SK-N-SH (cell line): ENCODE measurements around the gene NDUFA1. TPM values are rescaled to one million over a fixed set of nuclear protein-coding genes. Genes with fewer than 3 reads are reported as not detected.

Experiments
- CTCF ChIA-PET: fragments of 300-600, 350-600 bp; formaldehyde crosslinking; extraction: SDS; loops from one replicate; lab custom pipeline; 2021; lab: Yijun Ruan, JAX
- POLR2A ChIA-PET: fragments of 350-600 bp; sonication (Branson Sonifier 250); formaldehyde crosslinking; extraction: SDS; loops from one replicate; lab custom pipeline; 2020; ENCODE audit warnings: antibody characterized with exemption, inconsistent platforms; lab: Yijun Ruan, JAX
- DNase-seq: peaks from one replicate; pipeline ENCODE4 v3.0.0; 2012
- H2AFZ ChIP-seq: fragments of 200-600 bp; sonication (generic); 2 replicates; pipeline ENCODE4 v1.8.1; 2016; ENCODE audit warnings: antibody characterized with exemption, mild to moderate bottlenecking, low read depth
- H3F3A ChIP-seq: fragments of 200-600 bp; sonication (generic); replicated peaks from 2 replicates; pipeline ENCODE3; 2016; ENCODE audit warnings: antibody characterized with exemption, mild to moderate bottlenecking; ENCODE audit not compliant: insufficient read depth
- H3K27ac ChIP-seq, 2 experiments: fragments of 200-500 bp in 1 of 2; fragments of 200-600 bp in 1 of 2; sonication (Bioruptor generic) in 1 of 2; sonication (generic), shearing (Covaris generic) in 1 of 2; 2 replicates each; pipeline versions ENCODE4 v1.5.1 to v1.6.1; 2014 to 2016; ENCODE audit warnings: low read depth in 2 of 2, inconsistent platforms in 1 of 2, low read length in 1 of 2, mild to moderate bottlenecking in 1 of 2, mixed read lengths in 1 of 2
- H3K27me3 ChIP-seq: fragments of 200-600 bp; sonication (generic), shearing (Covaris generic); 2 replicates; pipeline ENCODE4 v1.6.1; 2016; ENCODE audit warnings: mixed run types; ENCODE audit not compliant: insufficient read depth
- H3K36me3 ChIP-seq, 2 experiments: fragments of 200-500 bp in 1 of 2; fragments of 200-600 bp in 1 of 2; sonication (Bioruptor generic) in 1 of 2; sonication (generic) in 1 of 2; replicated peaks in 1 of 2; 2 replicates each; pipeline versions ENCODE3 to v1.5.1; 2014 to 2016; ENCODE audit warnings: low read length in 1 of 2, mild to moderate bottlenecking in 1 of 2; ENCODE audit not compliant: insufficient read depth in 2 of 2, control insufficient read depth in 1 of 2
- H3K4me1 ChIP-seq, 2 experiments: fragments of 200-500 bp in 1 of 2; fragments of 200-600 bp in 1 of 2; sonication (Bioruptor generic) in 1 of 2; sonication (generic), shearing (Covaris generic) in 1 of 2; 2 replicates each; pipeline versions ENCODE4 v1.5.1 to v1.6.1; 2014 to 2016; ENCODE audit warnings: low read depth in 1 of 2, low read length in 1 of 2, mixed run types in 1 of 2; ENCODE audit not compliant: insufficient read depth in 2 of 2, control insufficient read depth in 1 of 2
- H3K4me2 ChIP-seq: fragments of 200-600 bp; sonication (generic), shearing (Covaris generic); 2 replicates; pipeline ENCODE4 v1.6.1; 2017; ENCODE audit warnings: mixed run types
- H3K4me3 ChIP-seq, 2 experiments: fragments of 200-500 bp in 1 of 2; fragments of 200-600 bp in 1 of 2; sonication (Bioruptor generic) in 1 of 2; sonication (generic), shearing (Covaris generic) in 1 of 2; 2 replicates each; pipeline versions ENCODE4 v1.5.1 to v1.8.1; 2014 to 2016; ENCODE audit warnings: low read depth in 2 of 2, inconsistent platforms in 1 of 2, low read length in 1 of 2, mild to moderate bottlenecking in 1 of 2, mixed read lengths in 1 of 2, moderate library complexity in 1 of 2
- H3K79me2 ChIP-seq: fragments of 200-600 bp; sonication (generic); 2 replicates; pipeline ENCODE4 v1.8.1; 2017; ENCODE audit warnings: mild to moderate bottlenecking; ENCODE audit not compliant: insufficient read depth
- H3K9ac ChIP-seq: fragments of 200-600 bp; sonication (generic); 2 replicates; pipeline ENCODE4 v1.6.1; 2017; ENCODE audit warnings: mixed run types
- H3K9me2 ChIP-seq: fragments of 200-600 bp; sonication (generic); 2 replicates; pipeline ENCODE4 v1.6.1; 2017; ENCODE audit warnings: mixed run types
- H3K9me3 ChIP-seq: fragments of 200-600 bp; sonication (generic); 2 replicates; pipeline ENCODE4 v1.6.1; 2017; ENCODE audit warnings: mixed run types, mild to moderate bottlenecking, moderate library complexity
- H4K20me1 ChIP-seq: fragments of 200-600 bp; sonication (generic); 2 replicates; pipeline ENCODE4 v1.6.1; 2017; ENCODE audit warnings: mild to moderate bottlenecking, mixed run types; ENCODE audit not compliant: insufficient read depth
- CHD2 ChIP-seq: fragments of 150-350 bp; IDR thresholded peaks from 2 replicates; pipeline ENCODE4 v1.6.1; 2018; ENCODE audit warnings: low read length; ENCODE audit not compliant: partially characterized antibody
- CTCF ChIP-seq: fragments of 200-600 bp; sonication (generic); IDR thresholded peaks from 2 replicates; pipeline ENCODE4 v1.6.1; 2017; ENCODE audit warnings: antibody characterized with exemption, mild to moderate bottlenecking, moderate library complexity
- FOSL2 ChIP-seq: IDR thresholded peaks from 2 replicates; pipeline ENCODE4 v1.4.0; 2012; ENCODE audit warnings: low read depth, mild to moderate bottlenecking, moderate library complexity, borderline replicate concordance
- FOXJ3 ChIP-seq: sonication (generic); formaldehyde crosslinking; IDR thresholded peaks from 2 replicates; pipeline ENCODE4 v1.5.1; 2020; ENCODE audit warnings: mild to moderate bottlenecking, missing genetic modification reagents
- FOXM1 ChIP-seq: IDR thresholded peaks from 2 replicates; pipeline ENCODE4 v1.4.0; 2012; ENCODE audit warnings: low read depth, mild to moderate bottlenecking
- GABPA ChIP-seq: IDR thresholded peaks from 2 replicates; pipeline ENCODE4 v1.4.0; 2012; ENCODE audit warnings: low read depth, mild to moderate bottlenecking
- GATA2 ChIP-seq: sonication (generic); formaldehyde crosslinking; IDR thresholded peaks from 2 replicates; pipeline ENCODE4 v1.5.0; 2020; ENCODE audit warnings: mild to moderate bottlenecking, missing genetic modification reagents
- JUND ChIP-seq: IDR thresholded peaks from 2 replicates; pipeline ENCODE4 v1.4.0; 2012
- MAX ChIP-seq: IDR thresholded peaks from 2 replicates; pipeline ENCODE4 v1.4.0; 2012; ENCODE audit warnings: low read depth
- MEF2A ChIP-seq: IDR thresholded peaks from 2 replicates; pipeline ENCODE4 v1.4.0; 2012; ENCODE audit warnings: low read depth, borderline replicate concordance
- MXI1 ChIP-seq: IDR thresholded peaks from 2 replicates; pipeline ENCODE4 v1.6.1; 2012; ENCODE audit warnings: mild to moderate bottlenecking, low read depth, low read length, improper control_type of control experiment
- NFIC ChIP-seq: IDR thresholded peaks from 2 replicates; pipeline ENCODE4 v1.4.0; 2012; ENCODE audit warnings: borderline replicate concordance
- NRF1 ChIP-seq: IDR thresholded peaks from 2 replicates; pipeline ENCODE4 v1.6.1; 2012; ENCODE audit warnings: low read depth, mild to moderate bottlenecking, low read length
- POLR2AphosphoS5 ChIP-seq: IDR thresholded peaks from 2 replicates; pipeline ENCODE4 v1.6.1; 2012; ENCODE audit warnings: low read depth, low read length
- RAD21 ChIP-seq: IDR thresholded peaks from 2 replicates; pipeline ENCODE4 v1.6.1; 2012; ENCODE audit warnings: mild to moderate bottlenecking, low read length
- RCOR1 ChIP-seq: fragments of 150-350 bp; IDR thresholded peaks from 2 replicates; pipeline ENCODE4 v1.6.1; 2017; ENCODE audit warnings: antibody characterized with exemption, low read length
- RFX5 ChIP-seq: IDR thresholded peaks from 2 replicates; pipeline ENCODE4 v1.6.1; 2012; ENCODE audit warnings: mild to moderate bottlenecking, improper control_type of control experiment, low read length
- RXRA ChIP-seq: IDR thresholded peaks from 2 replicates; pipeline ENCODE4 v1.4.0; 2012; ENCODE audit warnings: low read depth, mild to moderate bottlenecking, borderline replicate concordance
- SIN3A ChIP-seq: IDR thresholded peaks from 2 replicates; pipeline ENCODE4 v1.6.1; 2012; ENCODE audit warnings: low read depth, mild to moderate bottlenecking, low read length, moderate library complexity, borderline replicate concordance
- TAF1 ChIP-seq: IDR thresholded peaks from 2 replicates; pipeline ENCODE4 v1.6.1; 2012; ENCODE audit warnings: low read depth, mild to moderate bottlenecking, low read length, moderate library complexity, borderline replicate concordance
- USF1 ChIP-seq: IDR thresholded peaks from 2 replicates; pipeline ENCODE4 v1.4.0; 2012; ENCODE audit warnings: low read depth, borderline replicate concordance
- YY1 ChIP-seq: IDR thresholded peaks from 2 replicates; pipeline ENCODE4 v1.4.0; 2012; ENCODE audit warnings: low read depth, mild to moderate bottlenecking
- WGBS: methylation state at CpG from one replicate; pipeline ENCODE4 v1.1.6; 2017; ENCODE audit warnings: low lambda C conversion rate; 5-methylcytosine and 5-hydroxymethylcytosine counted together
- polyA plus RNA-seq, 3 experiments: library from polyadenylated mRNA; depleted of rRNA; stranded (reverse); fragments of >200 nt; gene quantifications; 2 replicates each; pipeline ENCODE4 v1.2.3, GENCODE V29; 2012

The NDUFA1 gene
- polyA plus RNA-seq, 1 of the 3 experiments (the other 2 are of a cell fraction) = 101 TPM

DNA sequence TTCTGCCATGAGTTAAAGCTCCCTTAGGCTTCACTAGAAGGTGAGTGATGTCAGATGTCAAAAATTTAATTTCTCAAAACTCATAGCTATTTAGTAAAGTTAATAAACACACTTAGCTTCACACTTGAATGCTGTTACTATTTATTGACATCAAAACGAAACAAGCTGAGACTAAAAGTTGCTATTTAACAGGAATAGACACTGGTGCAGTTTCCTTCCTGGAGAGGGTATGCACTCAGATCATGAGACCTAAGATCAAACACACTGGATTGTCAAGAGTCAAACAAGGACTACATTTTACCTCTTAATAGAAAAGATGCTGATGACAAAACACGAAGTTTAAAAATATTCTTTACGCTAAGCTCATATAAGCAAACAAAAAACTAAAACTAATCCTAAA, 37.7 kb upstream of the NDUFA1 start:
- no peaks in the 10 kb centered on the region for H3K9me3 ChIP-seq
- H3K4me3 ChIP-seq = no peak overlapping the region
- no peaks in the 10 kb centered on the region for H3K79me2 ChIP-seq
- TF ChIP-seq POLR2AphosphoS5 = no peak
- TF ChIP-seq RFX5 = no peak
- TF ChIP-seq GATA2 (CRISPR knock-in tag) = no peak
- TF ChIP-seq RAD21 = no peak
- TF ChIP-seq USF1 = no peak
- no peak overlapping the region for H3K27ac ChIP-seq
- H3K36me3 ChIP-seq = peaks cover 19 to 33% of the 10 kb centered on the region in 2 experiments
- no peak overlapping the region for H3K9ac ChIP-seq
- no peak for DNase-seq
- H3K27me3 ChIP-seq = no peaks in the 10 kb centered on the region
- CTCF ChIA-PET = no interaction called here
- no peak overlapping the region for H3K4me2 ChIP-seq
- H3K4me1 ChIP-seq = no peaks in the 10 kb centered on the region
- 87% methylated on average over 3 of the region's 3 CpGs for WGBS
- H3F3A ChIP-seq = no peaks in the 10 kb centered on the region
- H4K20me1 ChIP-seq = no peaks in the 10 kb centered on the region
- H3K9me2 ChIP-seq = no peaks in the 10 kb centered on the region
- POLR2A ChIA-PET = no interaction called here
- no peak overlapping the region for H2AFZ ChIP-seq

DNA sequence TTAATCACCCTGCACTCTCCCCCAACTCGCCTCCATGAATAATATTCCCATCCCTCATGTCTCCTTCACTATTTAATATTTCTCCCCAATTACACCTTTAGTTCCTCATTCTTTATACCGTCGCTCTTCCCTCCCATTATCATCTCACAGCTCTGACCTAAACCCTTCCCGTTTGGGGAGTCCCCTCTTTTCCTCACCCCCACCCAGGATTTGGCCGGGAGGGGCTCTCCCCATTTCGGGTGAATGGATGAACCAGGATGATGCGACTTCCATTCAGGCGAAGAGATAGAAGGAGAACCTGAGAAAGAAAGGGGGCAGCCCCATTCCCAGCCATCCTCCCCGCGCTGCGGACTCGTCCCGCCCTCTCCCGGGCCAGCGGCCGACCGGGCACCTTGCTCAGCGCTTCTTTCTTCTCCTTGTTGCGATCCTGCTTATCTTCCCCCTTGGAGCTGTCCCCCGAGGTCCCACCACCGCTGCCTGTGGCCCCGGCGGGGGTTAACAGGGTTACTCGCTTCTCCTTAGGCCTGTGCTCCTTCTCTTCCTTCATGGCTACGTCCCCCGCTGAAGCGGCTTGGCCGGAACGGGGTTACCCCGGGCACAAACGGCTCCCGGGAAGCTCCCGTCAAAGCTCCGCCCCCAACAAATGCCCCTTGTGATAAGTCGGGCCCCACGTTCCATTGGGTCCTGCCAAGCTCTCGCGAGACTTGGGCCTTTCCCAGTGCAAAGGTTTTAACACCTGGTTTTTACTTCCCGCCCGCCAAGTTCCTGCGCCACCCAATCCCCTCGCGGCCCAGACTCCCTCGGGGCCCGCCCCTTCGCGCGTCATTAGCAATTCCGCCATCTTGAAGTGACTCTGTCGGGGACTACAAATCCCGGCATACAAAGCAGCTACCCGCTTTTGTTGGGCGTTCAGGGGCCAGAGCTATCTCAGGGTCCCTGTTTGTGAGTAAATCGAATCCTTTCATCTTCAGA, 19.0 kb upstream of the NDUFA1 start, which contains the start of gene UPF3B:
TSS of gene UPF3B (minus strand) at position 582 of the 972 bp plus-strand sequence. CDS start at position 547, 35 bp downstream.
- Histone ChIP-seq H3K27me3 (peaks cover 20% of the 10 kb centered on the region), H3K9me2 (no peaks in the 10 kb centered on the region), H2AFZ (peak within 1 kb of the TSS; percentile 98), H3K36me3 (peaks cover 6 to 33% of the 10 kb centered on the region in 2 experiments), H4K20me1 (no peaks in the 10 kb centered on the region), H3K4me1 (peaks cover 0 to 2% of the 10 kb centered on the region in 2 experiments; a peak in 1 of 4 replicates), H3K4me2 (peak within 1 kb of the TSS; percentile 91), H3K9me3 (no peaks in the 10 kb centered on the region), H3F3A (peaks cover 3% of the 10 kb centered on the region), H3K27ac (peak within 1 kb of the TSS; percentile 84 to 85), H3K9ac (peak within 1 kb of the TSS; percentile 82), H3K79me2 (peaks cover 27% of the 10 kb centered on the region), H3K4me3 (peak within 1 kb of the TSS; percentile 74 to 96)
- WGBS = under 1% methylated on average over 53 of the region's 54 CpGs
- ChIA-PET POLR2A (interaction anchor here (0.7 to 1.9 kb wide), 5 partner anchors 10 to 61 kb away, joined by 3 to 37 read pairs (median 4); partner anchors contain the start of genes NDUFA1, RNF113A and RPL39), CTCF (interaction anchor here (1.2 to 1.3 kb wide), 2 partner anchors 28 to 35 kb away, joined by 4 to 6 read pairs; no protein-coding TSS in a partner anchor)
- DNase-seq = peak; percentile 95
- TF ChIP-seq MXI1 (no peak), NFIC (no peak), FOSL2 (no peak), JUND (no peak), MAX (peak; percentile 62; the same call in 1 of the 2 replicates), FOXJ3 (CRISPR knock-in tag) (no peak), MEF2A (no peak), CHD2 (peak; percentile 99), SIN3A (peak; percentile 82; the same call in 1 of the 2 replicates), YY1 (peak; percentile 93), NRF1 (no peak), TAF1 (peak; percentile 7; the same call in 1 of the 2 replicates), RCOR1 (no peak), FOXM1 (no peak), CTCF (no peak), GABPA (peak; percentile 45), RXRA (0 out of 2 replicates have a peak, but pooled peaks have one; percentile 34)
